WTC11 (cell line): Measurements from ENCODE around the gene CHD9.

ENCODE experiments used
- JAZF1 ChIP-seq: fragments of 250-450 bp; sonication (Bioruptor Pico); IDR thresholded peaks from 2 replicates; pipeline ENCODE4 v1.9.0; 2021; ENCODE audit warnings: moderate library complexity, mild to moderate bottlenecking, inconsistent platforms
- JUN ChIP-seq: sonication (generic); formaldehyde crosslinking; IDR thresholded peaks from 2 replicates; pipeline ENCODE4 v1.8.0; 2023; ENCODE audit warnings: mild to moderate bottlenecking, missing genetic modification reagents
- NFYB ChIP-seq: sonication (generic); formaldehyde crosslinking; conservative IDR thresholded peaks from 2 replicates; pipeline ENCODE4 v1.8.0; 2022; ENCODE audit warnings: low read depth, missing genetic modification reagents
- TEAD1 ChIP-seq: sonication (generic); formaldehyde crosslinking; IDR thresholded peaks from 2 replicates; pipeline ENCODE4 v1.8.0; 2022; ENCODE audit warnings: mild to moderate bottlenecking, missing genetic modification reagents
- ZBTB21 ChIP-seq: sonication (generic); formaldehyde crosslinking; IDR thresholded peaks from 2 replicates; pipeline ENCODE4 v1.8.1; 2023; ENCODE audit warnings: mild to moderate bottlenecking, missing genetic modification reagents, borderline replicate concordance
- ZNF232 ChIP-seq: sonication (generic); formaldehyde crosslinking; IDR thresholded peaks from 2 replicates; pipeline ENCODE4 v1.8.0; 2022; ENCODE audit warnings: mild to moderate bottlenecking, missing genetic modification reagents
- TF ChIP-seq, protein P1 (sequence below): fragments of 200-600 bp; IDR thresholded peaks from 2 replicates; pipeline ENCODE4 v1.8.0; 2022; ENCODE audit warnings: antibody characterized with exemption
- TF ChIP-seq, protein P2 (sequence below): sonication (generic); formaldehyde crosslinking; IDR thresholded peaks from 2 replicates; pipeline ENCODE4 v1.8.1; 2023; ENCODE audit warnings: mild to moderate bottlenecking, missing genetic modification reagents, moderate library complexity
- TF ChIP-seq, protein P3 (sequence below): sonication (generic); formaldehyde crosslinking; IDR thresholded peaks from 2 replicates; pipeline ENCODE4 v1.8.1; 2022; ENCODE audit warnings: missing genetic modification reagents, borderline replicate concordance

DNA sequence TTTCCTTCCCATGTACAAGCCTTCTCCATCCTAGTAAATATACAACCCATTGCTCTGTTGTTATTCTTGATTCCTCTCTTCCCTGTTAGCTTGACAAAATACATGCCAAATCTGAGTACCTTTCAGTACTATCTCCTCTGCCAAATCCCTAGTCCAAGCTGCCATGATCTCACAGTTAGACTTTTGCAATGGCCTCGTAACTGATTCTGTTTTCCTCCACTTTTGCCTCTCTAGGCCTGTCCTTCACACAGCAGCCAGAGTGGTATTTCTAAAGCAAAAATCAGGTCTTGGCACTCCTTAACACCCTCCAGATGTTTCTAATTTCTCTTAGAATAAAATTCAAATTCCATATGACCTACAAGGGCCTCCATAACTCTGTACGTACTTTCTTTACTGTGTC, 226.5 kb downstream of the CHD9 start:
- TF ChIP-seq, protein P1, sequence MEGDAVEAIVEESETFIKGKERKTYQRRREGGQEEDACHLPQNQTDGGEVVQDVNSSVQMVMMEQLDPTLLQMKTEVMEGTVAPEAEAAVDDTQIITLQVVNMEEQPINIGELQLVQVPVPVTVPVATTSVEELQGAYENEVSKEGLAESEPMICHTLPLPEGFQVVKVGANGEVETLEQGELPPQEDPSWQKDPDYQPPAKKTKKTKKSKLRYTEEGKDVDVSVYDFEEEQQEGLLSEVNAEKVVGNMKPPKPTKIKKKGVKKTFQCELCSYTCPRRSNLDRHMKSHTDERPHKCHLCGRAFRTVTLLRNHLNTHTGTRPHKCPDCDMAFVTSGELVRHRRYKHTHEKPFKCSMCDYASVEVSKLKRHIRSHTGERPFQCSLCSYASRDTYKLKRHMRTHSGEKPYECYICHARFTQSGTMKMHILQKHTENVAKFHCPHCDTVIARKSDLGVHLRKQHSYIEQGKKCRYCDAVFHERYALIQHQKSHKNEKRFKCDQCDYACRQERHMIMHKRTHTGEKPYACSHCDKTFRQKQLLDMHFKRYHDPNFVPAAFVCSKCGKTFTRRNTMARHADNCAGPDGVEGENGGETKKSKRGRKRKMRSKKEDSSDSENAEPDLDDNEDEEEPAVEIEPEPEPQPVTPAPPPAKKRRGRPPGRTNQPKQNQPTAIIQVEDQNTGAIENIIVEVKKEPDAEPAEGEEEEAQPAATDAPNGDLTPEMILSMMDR = no peak
- TF ChIP-seq NFYB (CRISPR knock-in tag) (no peak), ZNF232 (no peak), JUN (CRISPR knock-in tag) (no peak), TEAD1 (no peak), JAZF1 (no peak), ZBTB21 (CRISPR knock-in tag) (no peak)
- TF ChIP-seq, protein P2, sequence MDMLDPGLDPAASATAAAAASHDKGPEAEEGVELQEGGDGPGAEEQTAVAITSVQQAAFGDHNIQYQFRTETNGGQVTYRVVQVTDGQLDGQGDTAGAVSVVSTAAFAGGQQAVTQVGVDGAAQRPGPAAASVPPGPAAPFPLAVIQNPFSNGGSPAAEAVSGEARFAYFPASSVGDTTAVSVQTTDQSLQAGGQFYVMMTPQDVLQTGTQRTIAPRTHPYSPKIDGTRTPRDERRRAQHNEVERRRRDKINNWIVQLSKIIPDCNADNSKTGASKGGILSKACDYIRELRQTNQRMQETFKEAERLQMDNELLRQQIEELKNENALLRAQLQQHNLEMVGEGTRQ (CRISPR knock-in tag) = no peak
- TF ChIP-seq, protein P3, sequence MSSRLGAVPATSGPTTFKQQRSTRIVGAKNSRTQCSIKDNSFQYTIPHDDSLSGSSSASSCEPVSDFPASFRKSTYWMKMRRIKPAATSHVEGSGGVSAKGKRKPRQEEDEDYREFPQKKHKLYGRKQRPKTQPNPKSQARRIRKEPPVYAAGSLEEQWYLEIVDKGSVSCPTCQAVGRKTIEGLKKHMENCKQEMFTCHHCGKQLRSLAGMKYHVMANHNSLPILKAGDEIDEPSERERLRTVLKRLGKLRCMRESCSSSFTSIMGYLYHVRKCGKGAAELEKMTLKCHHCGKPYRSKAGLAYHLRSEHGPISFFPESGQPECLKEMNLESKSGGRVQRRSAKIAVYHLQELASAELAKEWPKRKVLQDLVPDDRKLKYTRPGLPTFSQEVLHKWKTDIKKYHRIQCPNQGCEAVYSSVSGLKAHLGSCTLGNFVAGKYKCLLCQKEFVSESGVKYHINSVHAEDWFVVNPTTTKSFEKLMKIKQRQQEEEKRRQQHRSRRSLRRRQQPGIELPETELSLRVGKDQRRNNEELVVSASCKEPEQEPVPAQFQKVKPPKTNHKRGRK (CRISPR knock-in tag) = no peak
